Muscle of leg (tissue), 11 donors: Measurements from ENCODE around the gene ZSCAN5B. TPM values are rescaled to one million over a fixed set of nuclear protein-coding genes. Genes with fewer than 3 reads are reported as not detected.
A peak's percentile ranks its signal among the peaks of the same experiment; 100 is the strongest.
"Not testable (repeated sequence)": the region's sequence is repeated elsewhere in the genome, so short reads cannot be mapped to it uniquely, and the experiment has no call there.

Experiments
- DNase-seq: peaks from one replicate; pipeline ENCODE4 v3.0.0; 2013
- H3K27ac ChIP-seq: one replicate; pipeline ENCODE4 v1.5.1; 2013; ENCODE audit warnings: mild to moderate bottlenecking, low read length, control low read depth
- H3K27me3 ChIP-seq: one replicate; pipeline ENCODE4 v1.6.1; 2013; ENCODE audit warnings: low read length; ENCODE audit not compliant: control insufficient read depth, insufficient read depth
- H3K36me3 ChIP-seq: one replicate; pipeline ENCODE4 v1.6.1; 2013; ENCODE audit warnings: low read length; ENCODE audit not compliant: control insufficient read depth, insufficient read depth
- H3K4me1 ChIP-seq: one replicate; pipeline ENCODE4 v1.6.1; 2013; ENCODE audit warnings: low read length; ENCODE audit not compliant: control insufficient read depth, insufficient read depth
- H3K4me3 ChIP-seq: one replicate; pipeline ENCODE4 v1.5.1; 2013; ENCODE audit warnings: low read length, control low read depth
- H3K9me3 ChIP-seq: replicated peaks from 2 replicates; pipeline ENCODE4 v1.6.1; 2013; ENCODE audit warnings: low read depth, low read length; ENCODE audit not compliant: control insufficient read depth
- WGBS: methylation state at CpG from one replicate; pipeline ENCODE4 v1.1.5; 2013; ENCODE audit warnings: missing lambda C conversion rate; ENCODE audit not compliant: insufficient coverage; 5-methylcytosine and 5-hydroxymethylcytosine counted together
- polyA plus RNA-seq, 8 donors: library from polyadenylated mRNA; unstranded; fragments of 120-200 nt; gene quantifications; one replicate each; pipeline versions ENCODE4 v1.2.1 to v1.2.3, GENCODE V29; 2013; ENCODE audit warnings: inconsistent platforms in 1 of 8, low replicate concordance in 1 of 8; ENCODE audit not compliant: insufficient read length in 8 of 8, insufficient read depth in 1 of 8
- total RNA-seq: library from RNA; stranded (reverse); fragments of 120-200 nt; gene quantifications from one replicate; pipeline ENCODE4 v1.2.4, GENCODE V29; 2013

ZSCAN5B gene
- total and polyA plus RNA-seq, 9 donors: 0.09 to 0.12 TPM; not detected in 7

DNA sequence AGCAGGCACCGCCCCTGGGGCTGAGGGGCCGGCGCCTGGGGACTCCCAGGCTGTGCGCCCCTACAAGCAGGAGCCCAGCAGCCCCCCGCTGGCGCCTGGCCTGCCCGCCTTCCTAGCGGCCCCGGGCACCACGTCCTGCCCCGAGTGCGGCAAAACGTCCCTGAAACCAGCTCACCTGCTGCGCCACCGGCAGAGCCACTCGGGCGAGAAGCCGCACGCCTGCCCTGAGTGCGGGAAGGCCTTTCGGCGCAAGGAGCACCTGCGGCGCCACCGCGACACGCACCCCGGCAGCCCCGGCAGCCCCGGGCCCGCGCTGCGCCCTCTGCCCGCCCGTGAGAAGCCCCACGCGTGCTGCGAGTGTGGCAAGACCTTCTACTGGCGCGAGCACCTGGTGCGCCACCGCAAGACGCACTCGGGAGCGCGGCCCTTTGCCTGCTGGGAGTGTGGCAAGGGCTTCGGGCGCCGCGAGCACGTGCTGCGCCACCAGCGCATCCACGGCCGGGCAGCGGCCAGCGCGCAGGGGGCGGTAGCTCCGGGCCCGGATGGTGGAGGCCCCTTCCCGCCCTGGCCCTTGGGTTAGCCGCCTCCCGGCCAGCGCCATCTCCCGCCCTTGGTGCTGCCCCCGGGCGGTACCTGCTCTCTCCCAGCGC lies 37.8 kb downstream of the ZSCAN5B start:
- no peaks in the 10 kb centered on the region for H3K4me1 ChIP-seq
- no peak for DNase-seq
- no peaks in the 10 kb centered on the region for H3K27me3 ChIP-seq
- H3K36me3 ChIP-seq: peaks cover 44% of the 10 kb centered on the region
- 95% methylated on average over 69 of the region's 69 CpGs for WGBS
- H3K27ac ChIP-seq: no peak overlapping the region
- no peak overlapping the region for H3K4me3 ChIP-seq
- no peaks in the 10 kb centered on the region for H3K9me3 ChIP-seq

DNA sequence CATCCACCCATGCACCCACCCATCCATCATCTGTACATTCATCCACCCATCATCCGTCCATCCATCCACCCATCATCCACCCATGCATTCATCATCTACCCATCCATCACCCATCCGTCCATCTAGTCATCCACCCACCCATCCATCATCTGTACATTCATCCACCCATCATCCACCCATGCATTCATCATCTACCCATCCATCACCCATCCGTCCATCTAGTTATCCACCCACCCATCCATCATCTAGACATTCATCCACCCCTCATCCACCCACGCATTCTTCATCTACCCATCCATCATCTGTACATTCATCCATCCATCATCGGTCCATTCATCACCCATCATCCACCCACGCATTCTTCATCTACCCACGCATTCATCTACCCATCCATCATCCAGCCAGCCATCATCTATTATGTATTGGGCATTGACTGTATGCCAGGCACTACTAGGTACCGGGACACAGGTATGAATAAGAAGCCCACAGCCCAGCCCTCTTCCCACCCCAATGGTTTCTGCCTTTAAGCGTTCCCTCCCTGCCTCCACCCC lies 38.5 kb downstream of the ZSCAN5B start:
- H3K27me3 ChIP-seq: no peaks in the 10 kb centered on the region
- no peaks in the 10 kb centered on the region for H3K9me3 ChIP-seq
- no peak overlapping the region for H3K27ac ChIP-seq
- WGBS: 96% methylated on average over 9 of the region's 9 CpGs
- DNase-seq: no peak
- no peaks in the 10 kb centered on the region for H3K4me1 ChIP-seq
- no peak overlapping the region for H3K4me3 ChIP-seq
- H3K36me3 ChIP-seq: peaks cover 45% of the 10 kb centered on the region

- Histone ChIP-seq H3K9me3 (no peaks in the 10 kb centered on the region), H3K4me3 (no peak overlapping the region), H3K36me3 (peaks cover 45% of the 10 kb centered on the region), H3K4me1 (peaks cover 5% of the 10 kb centered on the region), H3K27me3 (no peaks in the 10 kb centered on the region), H3K27ac (no peak overlapping the region)
- 94% methylated on average over 7 of the region's 16 CpGs for WGBS
- no peak for DNase-seq
Observed at GRCh38 chr19:56158170-56158757, 39.3 kb downstream of the ZSCAN5B start.

DNA sequence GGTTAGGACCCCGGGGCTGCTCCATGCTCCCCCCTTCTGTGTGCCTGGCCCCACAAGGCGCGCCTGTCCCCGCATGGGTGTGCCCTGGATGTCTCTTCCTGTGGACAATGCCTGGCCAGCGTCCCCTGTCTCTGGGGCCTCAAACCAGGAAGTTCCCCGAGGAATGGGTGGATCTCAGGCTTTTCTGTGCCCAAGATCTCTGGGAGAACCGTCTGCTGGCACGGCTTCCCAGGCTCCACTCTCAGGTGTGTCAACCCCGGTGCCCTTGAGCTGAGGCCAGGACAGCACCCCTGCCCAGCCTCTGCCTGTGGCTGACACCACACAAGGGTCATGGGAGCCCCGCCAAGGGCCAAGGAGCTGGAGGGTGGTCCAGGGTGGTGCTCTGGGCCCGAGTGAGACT lies 40.8 kb downstream of the ZSCAN5B start:
- no peak overlapping the region for H3K27ac ChIP-seq
- DNase-seq: no peak
- H3K9me3 ChIP-seq: no peaks in the 10 kb centered on the region
- WGBS: 81% methylated on average over 11 of the region's 11 CpGs
- H3K4me1 ChIP-seq: peaks cover 6% of the 10 kb centered on the region
- H3K27me3 ChIP-seq: no peaks in the 10 kb centered on the region
- H3K4me3 ChIP-seq: no peak overlapping the region
- peaks cover 45% of the 10 kb centered on the region for H3K36me3 ChIP-seq

GRCh38 chr19:56155124-56155687 lies 42.4 kb downstream of the ZSCAN5B start:
- no peak overlapping the region for H3K27ac ChIP-seq
- peaks cover 40% of the 10 kb centered on the region for H3K36me3 ChIP-seq
- no peak overlapping the region for H3K4me3 ChIP-seq
- no peak for DNase-seq
- peaks cover 6% of the 10 kb centered on the region for H3K4me1 ChIP-seq
- H3K9me3 ChIP-seq: no peaks in the 10 kb centered on the region
- WGBS: 74% methylated on average over 9 of the region's 17 CpGs
- no peaks in the 10 kb centered on the region for H3K27me3 ChIP-seq

- Histone ChIP-seq H3K36me3 (peaks cover 39% of the 10 kb centered on the region), H3K27me3 (no peaks in the 10 kb centered on the region), H3K9me3 (no peaks in the 10 kb centered on the region), H3K4me1 (peaks cover 6% of the 10 kb centered on the region), H3K27ac (no peak overlapping the region), H3K4me3 (no peak overlapping the region)
- WGBS: 19% methylated on average over 6 of the region's 6 CpGs
- no peak for DNase-seq
Observed at GRCh38 chr19:56153507-56153906, 44.1 kb downstream of the ZSCAN5B start.

- WGBS: 88% methylated on average over 1 of the region's 2 CpGs
Observed at GRCh38 chr19:56152644-56153043, 44.9 kb downstream of the ZSCAN5B start.

GRCh38 chr19:56150358-56150757 lies 47.2 kb downstream of the ZSCAN5B start:
- 91% methylated on average over 5 of the region's 11 CpGs for WGBS
- Histone ChIP-seq H3K9me3 (no peaks in the 10 kb centered on the region), H3K36me3 (peaks cover 32% of the 10 kb centered on the region), H3K27me3 (no peaks in the 10 kb centered on the region), H3K4me1 (peaks cover 23% of the 10 kb centered on the region), H3K27ac (no peak overlapping the region), H3K4me3 (no peak overlapping the region)
- peak; percentile 23 for DNase-seq

More at GRCh38 chr19:56152644-56153043, 44.9 kb downstream of the ZSCAN5B start:
- H3K4me1 ChIP-seq: peaks cover 7% of the 10 kb centered on the region
- H3K27me3 ChIP-seq: no peaks in the 10 kb centered on the region
- no peak overlapping the region for H3K4me3 ChIP-seq
- peaks cover 41% of the 10 kb centered on the region for H3K36me3 ChIP-seq
- no peaks in the 10 kb centered on the region for H3K9me3 ChIP-seq
- no peak overlapping the region for H3K27ac ChIP-seq
- DNase-seq: no peak

- Histone ChIP-seq H3K27me3 (no peaks in the 10 kb centered on the region), H3K9me3 (no peaks in the 10 kb centered on the region), H3K4me1 (peaks cover 23% of the 10 kb centered on the region), H3K36me3 (peaks cover 25% of the 10 kb centered on the region), H3K27ac (no peak overlapping the region), H3K4me3 (no peak overlapping the region)
- 90% methylated on average over 2 of the region's 5 CpGs for WGBS
- no peak for DNase-seq
Observed at GRCh38 chr19:56149656-56150038, 47.9 kb downstream of the ZSCAN5B start.

GRCh38 chr19:56148955-56149655 lies 48.5 kb downstream of the ZSCAN5B start:
- Histone ChIP-seq H3K36me3 (peaks cover 25% of the 10 kb centered on the region), H3K4me1 (peaks cover 23% of the 10 kb centered on the region)
- not testable (repeated sequence) for H3K9me3 ChIP-seq, H3K4me3 ChIP-seq, H3K27me3 ChIP-seq, DNase-seq, H3K27ac ChIP-seq
- whole genome bisulfite sequencing: 95% methylated on average over 8 of the region's 12 CpGs
